Kidney capillary endothelial cell (primary cell): ENCODE data around the gene IL18.
"Not testable (repeated sequence)": the region's sequence is repeated elsewhere in the genome, so short reads cannot be mapped to it uniquely, and the experiment has no call there.

ENCODE experiments used
- DNase-seq: peaks from one replicate; pipeline ENCODE4 v3.0.0-alpha.2; 2018; ENCODE audit warnings: low spot score

IL18 gene

GRCh38 chr11:112172362-112172994 lies 8.6 kb upstream of the IL18 start:
- no peak for DNase-seq

- no peak for DNase-seq
Observed at GRCh38 chr11:112167145-112167544, 3.3 kb upstream of the IL18 start, which contains the start of gene TEX12. Gene TEX12, plus strand, starts transcription at chr11:112167372. Its CDS starts 1,897 bp downstream, at chr11:112169269.

DNA sequence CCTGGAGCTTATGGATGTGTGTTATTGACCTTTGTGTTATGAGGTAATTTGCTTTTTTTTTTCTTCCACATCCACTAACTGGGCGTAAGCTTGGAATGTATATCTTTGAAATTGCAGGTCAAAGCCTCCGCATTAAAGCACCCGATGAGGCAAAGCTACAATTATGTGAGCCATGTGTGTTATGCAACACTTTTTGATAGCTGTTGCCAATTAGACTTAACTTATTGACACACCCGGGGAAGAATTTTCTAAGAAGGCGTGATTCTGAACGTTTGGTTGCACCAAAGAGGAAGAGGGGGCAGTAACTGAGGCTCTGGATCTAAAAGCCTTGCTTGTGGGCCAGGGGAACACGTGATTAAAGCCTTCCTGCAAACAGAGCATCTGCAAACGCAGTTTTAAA lies 2.7 kb upstream of the IL18 start:
- no peak for DNase-seq

- no peak for DNase-seq
Observed at GRCh38 chr11:112165049-112165448, 1.2 kb upstream of the IL18 start.

GRCh38 chr11:112162761-112163546 lies 940 bp downstream of the IL18 start:
- no peak for DNase-seq

- not testable (repeated sequence) for DNase-seq
Observed at GRCh38 chr11:112162200-112162599, 1.7 kb downstream of the IL18 start.

DNA sequence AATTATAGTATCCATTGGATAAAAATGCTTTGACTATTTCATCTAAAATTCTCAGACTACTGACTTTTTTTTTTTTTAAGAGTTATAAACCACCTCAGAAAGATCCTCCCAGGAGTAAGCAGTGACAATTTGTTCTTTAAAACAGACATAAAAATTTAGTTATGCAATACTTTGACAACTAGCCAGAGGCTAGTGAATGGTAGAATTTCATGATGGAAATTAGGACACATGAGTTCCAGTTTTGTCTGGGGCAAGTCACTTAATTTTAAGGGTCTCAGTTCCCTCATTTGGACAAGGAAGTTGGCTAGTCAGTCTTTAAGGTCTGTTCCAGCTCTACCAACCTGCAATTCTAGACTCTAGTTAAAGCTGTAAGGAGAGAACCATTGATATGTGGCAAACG lies 2.9 kb downstream of the IL18 start:
- DNase-seq: no peak

DNA sequence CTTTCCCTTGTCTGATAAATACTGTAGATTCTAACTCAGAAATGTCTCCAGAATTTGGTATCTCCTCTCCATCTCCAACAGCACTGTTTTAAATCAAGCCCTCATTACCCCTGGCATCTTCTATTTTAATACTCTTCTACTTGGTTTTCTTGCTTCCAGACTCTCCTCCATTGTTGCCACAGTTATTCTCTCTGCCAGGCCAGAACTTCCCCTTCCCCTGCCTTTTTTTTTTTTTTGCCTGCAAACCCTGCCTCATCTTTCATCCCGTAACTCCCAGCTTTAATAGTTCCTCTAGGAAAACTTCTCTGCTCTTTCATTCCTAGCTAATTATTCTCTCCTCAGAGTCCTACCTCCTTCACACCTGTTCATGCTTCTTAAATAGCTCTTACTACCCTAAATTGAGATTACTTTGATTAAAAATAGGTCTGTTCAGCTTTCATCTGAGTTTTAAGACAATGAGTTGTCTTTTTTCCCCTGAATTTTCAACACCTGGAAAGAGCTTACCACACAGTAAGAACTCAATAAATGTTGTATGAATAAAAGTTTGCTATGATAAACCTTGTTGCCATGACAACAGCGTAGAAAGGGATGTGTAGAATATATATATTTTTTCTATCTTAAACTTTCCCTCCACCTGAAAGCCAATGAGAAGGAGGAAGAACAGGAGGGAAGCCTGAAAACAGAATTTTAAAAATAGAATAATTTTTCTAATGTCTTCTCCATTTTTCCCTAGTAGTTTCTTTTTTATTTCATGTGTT lies 3.6 kb downstream of the IL18 start:
- no peak for DNase-seq

- DNase-seq: no peak
Observed at GRCh38 chr11:112159098-112160065, 4.5 kb downstream of the IL18 start.

- DNase-seq: peak; percentile 95
Observed at GRCh38 chr11:112156956-112157766, 6.7 kb downstream of the IL18 start.

- DNase-seq: no peak
Observed at GRCh38 chr11:112156153-112156955, 7.5 kb downstream of the IL18 start.

DNA sequence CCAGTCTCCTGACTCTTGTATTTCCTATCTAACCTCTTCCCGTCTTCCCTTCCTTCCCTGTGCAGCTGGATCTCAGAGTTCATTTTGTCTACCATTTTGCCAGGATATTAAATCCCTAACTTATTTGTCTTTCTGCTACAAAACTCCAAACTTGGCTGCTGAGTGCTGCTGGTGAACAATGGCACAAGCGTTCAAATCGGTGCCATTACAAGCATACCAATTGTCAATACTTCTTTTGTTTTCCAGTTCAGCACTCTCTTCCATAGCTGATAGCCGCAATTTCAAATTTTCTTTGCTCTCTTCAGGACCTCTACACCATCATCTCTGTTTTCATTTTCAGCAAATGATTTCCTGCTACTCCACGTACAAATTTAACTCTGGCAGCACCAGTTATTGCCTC lies 13.4 kb downstream of the IL18 start:
- no peak for DNase-seq

DNA sequence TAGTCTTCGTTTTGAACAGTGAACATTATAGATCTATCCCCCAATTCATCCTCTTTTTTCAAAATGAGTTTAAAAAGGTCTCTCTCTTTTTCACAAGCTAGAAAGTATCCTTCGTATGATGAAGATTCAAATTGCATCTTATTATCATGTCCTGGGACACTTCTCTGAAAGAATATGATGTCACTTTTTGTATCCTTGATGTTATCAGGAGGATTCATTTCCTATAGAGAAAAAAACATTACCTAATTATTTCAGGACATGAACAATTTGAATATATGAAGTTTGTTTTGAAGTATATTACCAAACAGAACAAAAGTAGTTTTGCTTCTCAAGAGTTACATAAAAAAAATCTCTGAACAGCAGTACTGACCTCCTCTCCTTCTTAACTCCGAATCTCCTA lies 20.3 kb downstream of the IL18 start:
- no peak for DNase-seq

GRCh38 chr11:112134473-112134872 lies 29.4 kb downstream of the IL18 start:
- no peak for DNase-seq

GRCh38 chr11:112132737-112133136 lies 31.2 kb downstream of the IL18 start:
- no peak for DNase-seq

GRCh38 chr11:112129656-112130055 lies 34.2 kb downstream of the IL18 start:
- no peak for DNase-seq

GRCh38 chr11:112128483-112129121 lies 35.3 kb downstream of the IL18 start:
- peak; percentile 82 for DNase-seq

GRCh38 chr11:112127056-112127455 lies 36.8 kb downstream of the IL18 start:
- no peak for DNase-seq

DNA sequence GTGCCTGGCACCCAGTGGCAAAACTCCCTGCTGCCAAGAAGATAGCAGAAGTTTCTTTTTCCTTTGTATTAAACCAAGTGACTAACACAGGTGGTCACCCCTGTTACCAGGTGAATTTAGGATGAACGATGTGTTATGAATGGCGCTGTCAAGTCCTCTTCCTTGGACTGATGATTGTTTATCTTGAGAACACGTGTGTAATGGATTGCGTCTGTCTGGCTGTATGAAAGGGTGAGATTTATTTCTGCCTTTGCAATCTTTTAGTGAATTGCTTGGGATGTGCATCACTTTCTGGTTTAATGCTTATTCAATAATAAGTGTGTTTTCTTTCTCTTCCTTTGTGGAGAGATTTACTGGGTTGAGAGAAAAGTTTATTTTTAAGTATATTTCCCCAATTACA lies 40.8 kb downstream of the IL18 start:
- DNase-seq: no peak
